ENCODE results near the gene RHOBTB1.

RHOBTB1 gene

GRCh38 chr10:60964257-60965235 lies 20.6 kb upstream of the RHOBTB1 start:
- TF ChIP-seq CTCF (conservative IDR thresholded peaks at IDR 0.05) (peak; percentile 95), ZFX (IDR thresholded peaks at IDR 0.05) (no peak)
- H3K27ac ChIP-seq: no peak overlapping the region

- TF ChIP-seq ZFX (IDR thresholded peaks at IDR 0.05): no peak
- TF ChIP-seq CTCF (conservative IDR thresholded peaks at IDR 0.05): no peak
- no peak overlapping the region for H3K27ac ChIP-seq
These were observed 19.7 kb upstream of the RHOBTB1 start for GRCh38 chr10:60963441-60964256.

- H3K27ac ChIP-seq: no peak overlapping the region
These were observed 19.0 kb upstream of the RHOBTB1 start for GRCh38 chr10:60962946-60963345.

GRCh38 chr10:60960913-60961312 lies 16.9 kb upstream of the RHOBTB1 start:
- TF ChIP-seq ZFX (IDR thresholded peaks at IDR 0.05): no peak
- no peak for TF ChIP-seq CTCF (conservative IDR thresholded peaks at IDR 0.05)

More at GRCh38 chr10:60962946-60963345, 19.0 kb upstream of the RHOBTB1 start:
- TF ChIP-seq ZFX (IDR thresholded peaks at IDR 0.05) (no peak), CTCF (conservative IDR thresholded peaks at IDR 0.05) (no peak)

GRCh38 chr10:60960031-60960430 lies 16.0 kb upstream of the RHOBTB1 start:
- H3K27ac ChIP-seq: no peak overlapping the region
- TF ChIP-seq ZFX (IDR thresholded peaks at IDR 0.05) (no peak), CTCF (conservative IDR thresholded peaks at IDR 0.05) (no peak)

More at GRCh38 chr10:60960913-60961312, 16.9 kb upstream of the RHOBTB1 start:
- H3K27ac ChIP-seq: no peak overlapping the region

- TF ChIP-seq CTCF (conservative IDR thresholded peaks at IDR 0.05): no peak
- H3K27ac ChIP-seq: no peak overlapping the region
These were observed 15.1 kb upstream of the RHOBTB1 start for GRCh38 chr10:60958892-60959601.
